AG09309 (cell line): ENCODE results near the gene DPY19L3.
A peak's percentile ranks its signal among the peaks of the same experiment; 100 is the strongest.

Source experiments
- DNase-seq: peaks from one replicate; pipeline ENCODE4 v3.0.0-alpha.2; 2010; ENCODE audit warnings: low read depth
- H3K4me3 ChIP-seq: 2 replicates; pipeline ENCODE4 v1.5.1; 2011; ENCODE audit warnings: mild to moderate bottlenecking, low read depth, low read length, moderate library complexity; ENCODE audit not compliant: control insufficient read depth
- CTCF ChIP-seq: IDR thresholded peaks from 2 replicates; pipeline ENCODE4 v1.5.1; 2011; ENCODE audit warnings: mild to moderate bottlenecking, low read depth, low read length, inconsistent platforms; ENCODE audit not compliant: insufficient read depth, control insufficient read depth; ENCODE audit errors: missing control alignments

DPY19L3 gene

GRCh38 chr19:32397671-32398101 is 7.9 kb upstream of the DPY19L3 start:
- DNase-seq = no peak
- TF ChIP-seq CTCF = no peak
- H3K4me3 ChIP-seq = no peak overlapping the region

- TF ChIP-seq CTCF = no peak
- no peak for DNase-seq
Measured at GRCh38 chr19:32401992-32402391, 3.6 kb upstream of the DPY19L3 start.

GRCh38 chr19:32403291-32403995 is 2.1 kb upstream of the DPY19L3 start:
- DNase-seq = no peak
- TF ChIP-seq CTCF = no peak
- no peak overlapping the region for H3K4me3 ChIP-seq

More at GRCh38 chr19:32401992-32402391, 3.6 kb upstream of the DPY19L3 start:
- H3K4me3 ChIP-seq = no peak overlapping the region

- peak overlapping the region; percentile 78 for H3K4me3 ChIP-seq
- no peak for TF ChIP-seq CTCF
- no peak for DNase-seq
Measured at GRCh38 chr19:32404213-32404932, 1.2 kb upstream of the DPY19L3 start.

- DNase-seq = no peak
- no peak for TF ChIP-seq CTCF
- peak overlapping the region; percentile 78 for H3K4me3 ChIP-seq
Measured at GRCh38 chr19:32404933-32405430, 588 bp upstream of the DPY19L3 start.

GRCh38 chr19:32406161-32407003 is 812 bp downstream of the DPY19L3 start:
- no peak for TF ChIP-seq CTCF
- no peak for DNase-seq
- H3K4me3 ChIP-seq = peak overlapping the region; percentile 78
